HepG2 (cell line): ENCODE data around the gene ZSCAN21. TPM values are rescaled to one million over a fixed set of nuclear protein-coding genes. Genes with fewer than 3 reads are reported as not detected.

Source experiments
- EP300 ChIP-seq, 3 experiments: sonication (generic) in 1 of 3; formaldehyde crosslinking in 1 of 3; IDR thresholded peaks; 2 replicates each; pipeline versions ENCODE4 v1.5.1 to v1.6.1; 2011 to 2020; ENCODE audit warnings: low read depth in 2 of 3, low read length in 2 of 3, borderline replicate concordance in 1 of 3, improper control_type of control experiment in 1 of 3, mild to moderate bottlenecking in 1 of 3, missing genetic modification reagents in 1 of 3, moderate library complexity in 1 of 3
- ISL2 ChIP-seq: sonication (generic); formaldehyde crosslinking; IDR thresholded peaks from 2 replicates; pipeline ENCODE4 v1.5.0; 2020; ENCODE audit warnings: missing genetic modification reagents
- KDM1A ChIP-seq: IDR thresholded peaks from 2 replicates; pipeline ENCODE4 v1.6.1; 2016; ENCODE audit warnings: missing compliant biosample characterization
- MED13 ChIP-seq: sonication (generic); formaldehyde crosslinking; IDR thresholded peaks from 2 replicates; pipeline ENCODE4 v1.5.0; 2020; ENCODE audit warnings: missing genetic modification reagents
- NFATC3 ChIP-seq: sonication (generic); formaldehyde crosslinking; IDR thresholded peaks from 2 replicates; pipeline ENCODE4 v1.5.1; 2020; ENCODE audit warnings: mild to moderate bottlenecking, missing genetic modification reagents
- PITX1 ChIP-seq: sonication (generic); formaldehyde crosslinking; IDR thresholded peaks from 2 replicates; pipeline ENCODE4 v1.5.1; 2020; ENCODE audit warnings: mild to moderate bottlenecking, missing genetic modification reagents
- REL ChIP-seq: sonication (generic); formaldehyde crosslinking; conservative IDR thresholded peaks from 2 replicates; pipeline ENCODE4 v1.8.0; 2022; ENCODE audit warnings: mild to moderate bottlenecking, missing genetic modification reagents, moderate library complexity
- SIN3A ChIP-seq: IDR thresholded peaks from 2 replicates; pipeline ENCODE4 v1.6.1; 2011; ENCODE audit warnings: low read depth, mild to moderate bottlenecking, control low read depth, low read length, borderline replicate concordance
- SIX4 ChIP-seq: sonication (generic); formaldehyde crosslinking; IDR thresholded peaks from 2 replicates; pipeline ENCODE4 v1.4.0; 2020; ENCODE audit warnings: missing genetic modification reagents
- ZFP41 ChIP-seq: sonication (generic); formaldehyde crosslinking; IDR thresholded peaks from 2 replicates; pipeline ENCODE4 v1.4.0; 2020; ENCODE audit warnings: mild to moderate bottlenecking, missing genetic modification reagents, borderline replicate concordance
- ZNF331 ChIP-seq: sonication (generic); formaldehyde crosslinking; IDR thresholded peaks from 2 replicates; pipeline ENCODE4 v1.4.0; 2020; ENCODE audit warnings: missing genetic modification reagents
- ZNF644 ChIP-seq: IDR thresholded peaks from 2 replicates; pipeline ENCODE4 v1.6.1; 2016; ENCODE audit warnings: low read depth
- ZNF839 ChIP-seq: sonication (generic); formaldehyde crosslinking; IDR thresholded peaks from 2 replicates; pipeline ENCODE4 v1.4.0; 2020; ENCODE audit warnings: missing genetic modification reagents, mild to moderate bottlenecking, borderline replicate concordance
- ZSCAN30 ChIP-seq: sonication (generic); formaldehyde crosslinking; IDR thresholded peaks from 2 replicates; pipeline ENCODE4 v1.5.0; 2020; ENCODE audit warnings: mild to moderate bottlenecking, missing genetic modification reagents
- ZSCAN9 ChIP-seq: IDR thresholded peaks from 2 replicates; pipeline ENCODE4 v1.6.1; 2016; ENCODE audit warnings: borderline replicate concordance
- polyA plus RNA-seq, 8 experiments: library from polyadenylated mRNA; depleted of rRNA in 3 of 8; stranded (reverse) in 7 of 8; unstranded in 1 of 8; fragments of >200 nt; fragmentation: Illumina TruSeq in 4 of 8; extraction: Trizol in 4 of 8; gene quantifications; 2 replicates each; pipeline versions ENCODE4 v1.2.1 to v1.2.3, GENCODE V29; 2011 to 2016; ENCODE audit warnings: low read depth in 4 of 8, missing spikeins in 1 of 8, mixed read lengths in 1 of 8; ENCODE audit not compliant: insufficient read depth in 1 of 8
- total RNA-seq, 5 experiments: library from RNA; depleted of rRNA; stranded (reverse); fragments of >200 nt; fragmentation: Illumina TruSeq; extraction: Trizol; gene quantifications; 2 replicates each; pipeline ENCODE4 v1.2.3, GENCODE V29; 2016; ENCODE audit warnings: low read depth in 1 of 5
- TF ChIP-seq, protein P1 (sequence below): sonication (generic); formaldehyde crosslinking; conservative IDR thresholded peaks from 2 replicates; pipeline ENCODE4 v1.8.0; 2022; ENCODE audit warnings: low read depth, missing genetic modification reagents
- TF ChIP-seq, protein P2 (sequence below): sonication (generic); formaldehyde crosslinking; IDR thresholded peaks from 2 replicates; pipeline ENCODE4 v1.4.0; 2020; ENCODE audit warnings: missing genetic modification reagents
- TF ChIP-seq, protein P3 (sequence below): sonication (generic); formaldehyde crosslinking; IDR thresholded peaks from 2 replicates; pipeline ENCODE4 v1.4.0; 2020; ENCODE audit warnings: mild to moderate bottlenecking, low read depth, missing genetic modification reagents
- TF ChIP-seq, protein P4 (sequence below): sonication (generic); formaldehyde crosslinking; IDR thresholded peaks from 2 replicates; pipeline ENCODE4 v1.9.0; 2021; ENCODE audit warnings: missing genetic modification reagents, borderline replicate concordance

Gene ZSCAN21
- total and polyA plus RNA-seq, 2 of the 13 experiments (the other 11 are each of a cell fraction or from before 2014, with no cell fraction given) = 7.0 to 10.0 TPM

DNA sequence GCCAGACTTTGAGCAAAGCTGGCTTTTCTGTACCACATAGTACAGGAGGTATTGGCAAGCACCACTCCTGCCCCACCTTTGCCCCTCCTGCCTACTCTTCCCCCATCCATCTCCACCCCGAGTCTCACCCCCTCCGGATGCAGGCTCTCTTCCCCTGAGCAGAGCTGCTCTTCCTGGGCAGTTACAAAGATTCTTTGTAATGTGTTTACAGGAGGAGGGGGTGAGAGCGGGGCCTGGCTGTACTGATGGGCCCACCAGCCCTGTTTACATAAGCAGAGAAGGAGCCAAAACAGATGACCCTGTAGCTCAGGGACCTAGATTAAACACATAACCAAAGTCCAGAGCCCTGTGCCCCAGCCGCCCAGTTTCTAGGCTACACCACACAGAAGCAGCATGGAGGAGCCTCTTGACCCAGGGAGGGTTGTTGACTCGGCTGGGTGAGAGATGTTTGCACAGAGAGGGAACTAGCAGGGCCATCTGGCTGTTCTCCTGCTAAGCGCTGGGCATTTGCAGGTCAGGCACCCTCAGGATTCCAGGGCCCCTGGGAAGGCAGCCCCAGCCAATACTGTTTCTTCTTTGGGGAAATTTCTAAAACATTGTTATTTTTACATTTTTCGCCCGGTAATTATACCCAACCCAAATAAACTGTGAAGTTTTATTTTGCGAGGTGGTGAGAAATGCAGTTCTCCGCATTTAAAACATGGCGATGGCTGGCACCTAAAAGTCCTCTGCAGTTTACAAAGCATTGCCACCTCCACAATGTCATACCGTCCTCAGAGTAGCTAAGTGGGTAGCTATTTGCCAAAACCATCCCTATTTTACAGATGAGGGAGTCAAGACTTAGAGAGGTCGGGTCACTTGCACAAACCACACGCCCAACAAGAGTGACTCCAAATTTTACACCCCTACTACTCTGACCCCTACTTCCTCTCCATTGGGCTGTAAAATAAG, 45.6 kb upstream of the ZSCAN21 start (continued):
- peak; percentile 98 for TF ChIP-seq PITX1
- TF ChIP-seq NFATC3 = no peak
- TF ChIP-seq, protein P1, sequence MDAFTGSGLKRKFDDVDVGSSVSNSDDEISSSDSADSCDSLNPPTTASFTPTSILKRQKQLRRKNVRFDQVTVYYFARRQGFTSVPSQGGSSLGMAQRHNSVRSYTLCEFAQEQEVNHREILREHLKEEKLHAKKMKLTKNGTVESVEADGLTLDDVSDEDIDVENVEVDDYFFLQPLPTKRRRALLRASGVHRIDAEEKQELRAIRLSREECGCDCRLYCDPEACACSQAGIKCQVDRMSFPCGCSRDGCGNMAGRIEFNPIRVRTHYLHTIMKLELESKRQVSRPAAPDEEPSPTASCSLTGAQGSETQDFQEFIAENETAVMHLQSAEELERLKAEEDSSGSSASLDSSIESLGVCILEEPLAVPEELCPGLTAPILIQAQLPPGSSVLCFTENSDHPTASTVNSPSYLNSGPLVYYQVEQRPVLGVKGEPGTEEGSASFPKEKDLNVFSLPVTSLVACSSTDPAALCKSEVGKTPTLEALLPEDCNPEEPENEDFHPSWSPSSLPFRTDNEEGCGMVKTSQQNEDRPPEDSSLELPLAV (CRISPR knock-in tag) = no peak
- TF ChIP-seq, protein P2, sequence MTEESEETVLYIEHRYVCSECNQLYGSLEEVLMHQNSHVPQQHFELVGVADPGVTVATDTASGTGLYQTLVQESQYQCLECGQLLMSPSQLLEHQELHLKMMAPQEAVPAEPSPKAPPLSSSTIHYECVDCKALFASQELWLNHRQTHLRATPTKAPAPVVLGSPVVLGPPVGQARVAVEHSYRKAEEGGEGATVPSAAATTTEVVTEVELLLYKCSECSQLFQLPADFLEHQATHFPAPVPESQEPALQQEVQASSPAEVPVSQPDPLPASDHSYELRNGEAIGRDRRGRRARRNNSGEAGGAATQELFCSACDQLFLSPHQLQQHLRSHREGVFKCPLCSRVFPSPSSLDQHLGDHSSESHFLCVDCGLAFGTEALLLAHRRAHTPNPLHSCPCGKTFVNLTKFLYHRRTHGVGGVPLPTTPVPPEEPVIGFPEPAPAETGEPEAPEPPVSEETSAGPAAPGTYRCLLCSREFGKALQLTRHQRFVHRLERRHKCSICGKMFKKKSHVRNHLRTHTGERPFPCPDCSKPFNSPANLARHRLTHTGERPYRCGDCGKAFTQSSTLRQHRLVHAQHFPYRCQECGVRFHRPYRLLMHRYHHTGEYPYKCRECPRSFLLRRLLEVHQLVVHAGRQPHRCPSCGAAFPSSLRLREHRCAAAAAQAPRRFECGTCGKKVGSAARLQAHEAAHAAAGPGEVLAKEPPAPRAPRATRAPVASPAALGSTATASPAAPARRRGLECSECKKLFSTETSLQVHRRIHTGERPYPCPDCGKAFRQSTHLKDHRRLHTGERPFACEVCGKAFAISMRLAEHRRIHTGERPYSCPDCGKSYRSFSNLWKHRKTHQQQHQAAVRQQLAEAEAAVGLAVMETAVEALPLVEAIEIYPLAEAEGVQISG = peak; percentile 95
- peak; percentile 89 for TF ChIP-seq ISL2
- no peak for TF ChIP-seq ZSCAN30 (CRISPR knock-in tag)
- peak; percentile 57 for TF ChIP-seq SIN3A
- TF ChIP-seq, protein P3, sequence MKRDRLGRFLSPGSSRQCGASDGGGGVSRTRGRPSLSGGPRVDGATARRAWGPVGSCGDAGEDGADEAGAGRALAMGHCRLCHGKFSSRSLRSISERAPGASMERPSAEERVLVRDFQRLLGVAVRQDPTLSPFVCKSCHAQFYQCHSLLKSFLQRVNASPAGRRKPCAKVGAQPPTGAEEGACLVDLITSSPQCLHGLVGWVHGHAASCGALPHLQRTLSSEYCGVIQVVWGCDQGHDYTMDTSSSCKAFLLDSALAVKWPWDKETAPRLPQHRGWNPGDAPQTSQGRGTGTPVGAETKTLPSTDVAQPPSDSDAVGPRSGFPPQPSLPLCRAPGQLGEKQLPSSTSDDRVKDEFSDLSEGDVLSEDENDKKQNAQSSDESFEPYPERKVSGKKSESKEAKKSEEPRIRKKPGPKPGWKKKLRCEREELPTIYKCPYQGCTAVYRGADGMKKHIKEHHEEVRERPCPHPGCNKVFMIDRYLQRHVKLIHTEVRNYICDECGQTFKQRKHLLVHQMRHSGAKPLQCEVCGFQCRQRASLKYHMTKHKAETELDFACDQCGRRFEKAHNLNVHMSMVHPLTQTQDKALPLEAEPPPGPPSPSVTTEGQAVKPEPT = peak; percentile 67; the same call in 1 of the 2 replicates
- peak; percentile 33 for TF ChIP-seq SIX4
- TF ChIP-seq, protein P4, sequence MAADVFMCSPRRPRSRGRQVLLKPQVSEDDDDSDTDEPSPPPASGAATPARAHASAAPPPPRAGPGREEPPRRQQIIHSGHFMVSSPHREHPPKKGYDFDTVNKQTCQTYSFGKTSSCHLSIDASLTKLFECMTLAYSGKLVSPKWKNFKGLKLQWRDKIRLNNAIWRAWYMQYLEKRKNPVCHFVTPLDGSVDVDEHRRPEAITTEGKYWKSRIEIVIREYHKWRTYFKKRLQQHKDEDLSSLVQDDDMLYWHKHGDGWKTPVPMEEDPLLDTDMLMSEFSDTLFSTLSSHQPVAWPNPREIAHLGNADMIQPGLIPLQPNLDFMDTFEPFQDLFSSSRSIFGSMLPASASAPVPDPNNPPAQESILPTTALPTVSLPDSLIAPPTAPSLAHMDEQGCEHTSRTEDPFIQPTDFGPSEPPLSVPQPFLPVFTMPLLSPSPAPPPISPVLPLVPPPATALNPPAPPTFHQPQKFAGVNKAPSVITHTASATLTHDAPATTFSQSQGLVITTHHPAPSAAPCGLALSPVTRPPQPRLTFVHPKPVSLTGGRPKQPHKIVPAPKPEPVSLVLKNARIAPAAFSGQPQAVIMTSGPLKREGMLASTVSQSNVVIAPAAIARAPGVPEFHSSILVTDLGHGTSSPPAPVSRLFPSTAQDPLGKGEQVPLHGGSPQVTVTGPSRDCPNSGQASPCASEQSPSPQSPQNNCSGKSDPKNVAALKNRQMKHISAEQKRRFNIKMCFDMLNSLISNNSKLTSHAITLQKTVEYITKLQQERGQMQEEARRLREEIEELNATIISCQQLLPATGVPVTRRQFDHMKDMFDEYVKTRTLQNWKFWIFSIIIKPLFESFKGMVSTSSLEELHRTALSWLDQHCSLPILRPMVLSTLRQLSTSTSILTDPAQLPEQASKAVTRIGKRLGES (CRISPR knock-in tag) = 0 out of 2 replicates have a peak, but pooled peaks have one; percentile 41
- TF ChIP-seq ZSCAN9 = peak; percentile 76; the same call in 1 of the 2 replicates
- TF ChIP-seq ZNF331 (CRISPR knock-in tag) = peak; percentile 75; the same call in 1 of the 2 replicates
- TF ChIP-seq REL (CRISPR knock-in tag) = no peak
- TF ChIP-seq EP300 (IDR thresholded peaks at IDR 0.05; ENCODE audit: low read depth in 2 of 2, low read length in 2 of 2) = peak; percentile 74 to 98; a peak in 3 of 4 replicates
- peak; percentile 98 for TF ChIP-seq EP300 (CRISPR knock-in tag; IDR thresholded peaks at IDR 0.05; ENCODE audit: borderline replicate concordance)
- TF ChIP-seq MED13 = peak; percentile 94
- no peak for TF ChIP-seq ZFP41 (CRISPR knock-in tag)
- TF ChIP-seq ZNF644 = peak; percentile 90
- TF ChIP-seq KDM1A (CRISPR knock-in tag) = no peak; the same call in none of the 2 replicates
- no peak for TF ChIP-seq ZNF839 (CRISPR knock-in tag)
